Mucosa of stomach (tissue), 1 donor: ENCODE results near the gene CEACAM6.
"Not testable (repeated sequence)": the region's sequence is repeated elsewhere in the genome, so short reads cannot be mapped to it uniquely, and the experiment has no call there.

Source experiments
- H3K27me3 ChIP-seq: one replicate; pipeline ENCODE4 v1.7.0; 2013; ENCODE audit warnings: mild to moderate bottlenecking, low read length; ENCODE audit not compliant: control insufficient read depth, insufficient read depth
- H3K36me3 ChIP-seq: one replicate; pipeline ENCODE4 v1.7.0; 2013; ENCODE audit warnings: low read length; ENCODE audit not compliant: control insufficient read depth, insufficient read depth
- H3K4me1 ChIP-seq: one replicate; pipeline ENCODE4 v1.7.0; 2013; ENCODE audit warnings: mild to moderate bottlenecking, low read length; ENCODE audit not compliant: control insufficient read depth, insufficient read depth
- H3K4me3 ChIP-seq: one replicate; pipeline ENCODE4 v1.7.0; 2013; ENCODE audit warnings: low read length
- H3K9ac ChIP-seq: one replicate; pipeline ENCODE4 v1.7.0; 2013; ENCODE audit warnings: mild to moderate bottlenecking, low read length, moderate library complexity
- H3K9me3 ChIP-seq: one replicate; pipeline ENCODE4 v1.7.0; 2013; ENCODE audit warnings: mild to moderate bottlenecking, low read length, moderate library complexity; ENCODE audit not compliant: control insufficient read depth
- donor health status: Pancreatic carcinoma.

CEACAM6 gene

DNA sequence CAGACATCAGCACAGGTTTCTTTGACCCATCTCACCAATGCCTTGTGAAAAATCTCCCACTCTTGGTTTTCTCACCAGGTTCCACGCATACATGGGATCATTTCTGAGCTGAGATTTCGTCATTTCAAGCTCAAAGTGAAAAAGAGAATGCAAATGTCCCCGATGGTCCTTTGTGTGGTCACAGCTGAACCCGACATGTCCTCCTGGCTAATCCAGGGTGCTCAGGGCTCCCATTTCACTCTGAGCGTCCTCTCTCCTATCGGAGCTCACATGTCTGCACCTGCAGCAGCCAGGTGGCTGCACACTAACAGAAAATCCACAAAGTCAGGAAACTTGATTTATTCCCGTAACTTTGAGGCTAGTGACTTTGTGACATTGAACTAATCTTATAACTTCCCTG is 31.7 kb downstream of the CEACAM6 start:
- Histone ChIP-seq H3K9me3 (no peaks in the 10 kb centered on the region), H3K27me3 (peaks cover under 1% of the 10 kb centered on the region), H3K4me3 (no peak overlapping the region), H3K9ac (no peak overlapping the region), H3K4me1 (peaks cover 19% of the 10 kb centered on the region), H3K36me3 (no peaks in the 10 kb centered on the region)

DNA sequence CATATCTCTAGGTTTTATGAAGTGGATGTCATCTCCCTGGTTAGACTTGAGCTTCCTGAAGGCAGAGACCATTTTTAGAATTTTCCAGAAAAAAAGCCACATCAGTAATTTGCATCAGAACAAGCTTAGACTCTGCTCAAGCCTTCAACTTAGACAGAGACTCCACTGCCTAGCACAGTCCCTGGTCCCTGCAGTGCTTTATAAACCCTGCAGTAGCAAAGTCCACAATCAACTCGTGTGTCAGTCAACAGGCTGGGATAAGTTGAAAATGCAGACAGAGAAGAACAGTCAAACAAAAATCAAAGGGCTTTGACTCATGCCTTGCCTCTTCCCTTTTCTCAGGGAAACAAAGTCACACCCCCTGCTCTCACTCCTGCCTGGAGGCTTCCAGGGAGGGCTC is 33.2 kb downstream of the CEACAM6 start:
- H3K27me3 ChIP-seq, H3K9ac ChIP-seq, H3K9me3 ChIP-seq, H3K4me3 ChIP-seq, H3K36me3 ChIP-seq: not testable (repeated sequence)
- peaks cover 19% of the 10 kb centered on the region for H3K4me1 ChIP-seq

DNA sequence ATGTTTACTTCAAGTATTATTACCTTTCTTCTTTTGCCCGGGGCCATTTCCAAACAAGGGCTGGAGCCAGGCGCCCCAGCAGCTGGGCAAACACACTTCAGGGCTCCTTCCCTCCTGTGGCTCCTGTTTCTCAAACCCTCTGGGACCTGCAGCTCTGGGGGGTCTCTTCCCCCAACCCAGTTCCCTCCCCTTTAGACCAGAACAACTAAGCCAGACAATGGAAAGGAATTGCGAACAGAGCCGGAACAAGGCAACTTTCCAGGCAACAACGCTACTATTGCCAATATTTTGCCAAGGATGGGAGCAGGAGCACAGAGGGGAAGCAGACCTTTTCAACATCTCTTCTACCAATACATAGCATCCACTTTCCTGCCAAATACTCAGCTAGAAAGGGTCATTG is 33.7 kb downstream of the CEACAM6 start:
- H3K4me3 ChIP-seq, H3K9me3 ChIP-seq, H3K36me3 ChIP-seq, H3K9ac ChIP-seq, H3K27me3 ChIP-seq: not testable (repeated sequence)
- peaks cover 19% of the 10 kb centered on the region for H3K4me1 ChIP-seq

DNA sequence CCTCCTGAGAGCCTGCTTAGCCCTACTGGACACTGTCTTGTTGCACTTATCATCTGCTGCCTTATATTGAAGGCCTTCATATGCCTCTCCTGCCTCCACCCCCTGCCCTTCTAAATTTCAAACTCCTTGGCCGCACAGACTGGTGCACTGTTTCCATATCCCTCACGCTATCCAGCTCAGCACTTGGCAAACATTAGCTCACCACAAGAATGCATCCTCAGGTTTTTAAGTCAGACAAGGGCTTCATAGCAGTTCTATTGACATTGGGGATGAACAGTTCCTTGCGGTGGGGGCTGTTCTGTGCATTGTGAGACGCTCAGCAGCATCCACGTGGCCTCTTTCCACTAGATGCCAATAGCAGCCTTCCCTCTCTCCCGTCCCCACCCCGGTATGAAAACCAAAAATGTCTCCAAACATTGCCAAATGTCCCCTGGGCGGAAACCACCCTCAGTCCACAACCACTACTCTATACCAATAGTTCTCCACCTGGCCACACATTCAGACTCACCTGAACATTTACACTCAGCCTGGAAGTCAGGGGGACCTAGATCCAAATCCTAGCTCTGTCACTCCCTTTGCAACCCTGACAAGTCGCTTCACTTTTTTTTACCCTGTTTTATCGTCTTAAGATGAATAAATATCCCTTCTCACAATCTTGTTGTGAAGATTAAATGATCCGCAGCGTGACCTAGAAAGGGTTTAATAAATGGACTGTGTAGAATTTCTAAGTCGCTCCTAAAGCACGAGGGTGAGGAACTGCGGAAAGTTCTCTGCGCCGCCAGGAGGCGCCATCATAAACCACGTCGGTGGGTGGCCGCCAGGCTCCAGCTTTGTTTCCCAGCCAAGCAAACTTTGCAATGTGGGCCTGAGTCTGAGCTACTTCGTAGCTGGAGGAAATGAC is 37.4 kb downstream of the CEACAM6 start:
- peaks cover 4% of the 10 kb centered on the region for H3K27me3 ChIP-seq
- H3K36me3 ChIP-seq, result no peaks in the 10 kb centered on the region
- H3K4me1 ChIP-seq, result no peaks in the 10 kb centered on the region

DNA sequence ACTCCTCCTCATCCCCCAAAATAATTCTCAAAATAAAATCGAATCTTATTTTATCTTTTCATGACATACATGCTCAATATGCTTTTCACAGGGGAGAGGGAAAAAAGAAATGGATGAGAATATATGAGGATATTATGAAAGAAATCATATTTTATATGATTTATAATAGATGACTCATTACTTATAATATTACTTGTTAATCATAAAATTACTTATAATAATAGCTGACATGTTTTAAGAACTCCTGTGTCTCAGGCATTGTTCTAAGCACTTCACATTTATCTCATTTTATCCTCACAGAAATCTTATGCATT is 38.0 kb downstream of the CEACAM6 start:
- peaks cover 4% of the 10 kb centered on the region for H3K27me3 ChIP-seq

More for the DNA sequence above, 37.4 kb downstream of the CEACAM6 start:
- Histone ChIP-seq H3K9me3 (no peaks in the 10 kb centered on the region), H3K9ac (no peak overlapping the region), H3K4me3 (no peak overlapping the region)

DNA sequence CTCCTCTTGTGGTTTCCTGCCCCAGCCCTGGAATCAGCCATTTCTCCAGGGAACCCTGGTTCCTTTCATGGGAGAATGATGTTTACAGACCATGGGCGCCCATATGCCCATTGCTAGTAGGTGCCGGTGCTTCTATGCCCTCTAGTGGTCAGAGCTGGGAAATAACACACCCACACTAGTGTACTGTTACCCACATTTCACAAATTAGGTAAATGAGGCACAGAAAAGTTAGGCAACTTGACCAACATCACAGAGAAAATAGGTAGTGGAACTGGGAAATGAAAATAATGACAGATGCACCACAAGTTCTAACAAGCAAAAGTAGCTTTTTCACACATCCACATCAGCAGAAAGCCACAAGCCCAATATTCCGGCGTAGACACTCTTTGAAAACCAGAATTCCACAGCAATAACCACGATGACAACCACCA is 39.7 kb downstream of the CEACAM6 start:
- no peaks in the 10 kb centered on the region for H3K4me1 ChIP-seq
- no peaks in the 10 kb centered on the region for H3K36me3 ChIP-seq
- H3K9ac ChIP-seq, result no peak overlapping the region
- H3K27me3 ChIP-seq, result peaks cover 4% of the 10 kb centered on the region
- H3K9me3 ChIP-seq, result no peaks in the 10 kb centered on the region
- H3K4me3 ChIP-seq, result no peak overlapping the region

More for the DNA sequence above, 38.0 kb downstream of the CEACAM6 start:
- Histone ChIP-seq H3K9me3 (no peaks in the 10 kb centered on the region), H3K36me3 (no peaks in the 10 kb centered on the region), H3K9ac (no peak overlapping the region), H3K4me1 (no peaks in the 10 kb centered on the region), H3K4me3 (no peak overlapping the region)

DNA sequence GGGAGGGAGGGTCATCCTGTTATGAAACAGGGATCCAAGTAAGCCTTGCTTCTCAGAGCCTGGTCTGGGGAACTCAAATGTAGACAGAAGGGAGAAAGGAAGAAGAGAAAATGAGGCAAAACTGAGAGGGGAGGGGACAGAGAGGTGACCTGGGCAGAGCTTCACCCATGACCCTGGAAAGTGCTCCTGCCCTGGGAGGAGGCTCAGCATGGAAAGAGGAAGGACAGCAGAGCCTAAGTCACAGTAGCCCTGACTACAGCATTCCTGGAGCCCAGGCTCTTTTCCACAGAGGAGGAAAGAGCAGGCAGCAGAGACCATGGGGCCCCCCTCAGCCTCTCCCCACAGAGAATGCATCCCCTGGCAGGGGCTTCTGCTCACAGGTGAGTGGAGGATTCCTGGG is 41.0 kb downstream of the CEACAM6 start, which contains the start of gene CEACAM3:
Gene CEACAM3, plus strand, starts transcription at position 226 of the 400 bp plus-strand sequence. Its CDS starts 91 bp downstream, at position 317.
- H3K4me3 ChIP-seq, result no peak within 1 kb of the TSS

DNA sequence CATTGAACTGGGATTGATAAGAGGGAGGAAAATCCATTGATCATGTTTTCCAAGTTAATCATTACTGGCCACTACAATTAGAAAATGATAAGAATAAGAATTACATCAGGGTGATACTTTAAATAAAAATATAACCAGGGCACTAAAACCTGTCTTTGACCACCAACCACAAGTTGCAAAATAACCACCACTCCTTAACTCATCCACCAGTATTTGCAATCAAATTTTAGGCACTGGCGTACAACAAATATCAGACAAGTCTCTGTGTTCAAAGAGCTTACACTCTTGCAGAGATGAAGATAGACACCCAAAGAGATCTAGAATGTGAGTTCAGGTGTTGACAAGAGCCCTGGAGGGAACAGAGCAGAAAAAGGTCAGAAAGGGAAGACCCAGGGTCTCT is 41.6 kb downstream of the CEACAM6 start:
- Histone ChIP-seq H3K4me3 (no peak overlapping the region), H3K36me3 (no peaks in the 10 kb centered on the region), H3K9me3 (no peaks in the 10 kb centered on the region), H3K9ac (no peak overlapping the region), H3K27me3 (peaks cover 4% of the 10 kb centered on the region), H3K4me1 (no peaks in the 10 kb centered on the region)

More for the DNA sequence above, 41.0 kb downstream of the CEACAM6 start, which contains the start of gene CEACAM3:
- H3K27me3 ChIP-seq, result peaks cover 4% of the 10 kb centered on the region
- H3K9ac ChIP-seq, result no peak within 1 kb of the TSS
- H3K9me3 ChIP-seq, result no peaks in the 10 kb centered on the region
- H3K4me1 ChIP-seq, result no peaks in the 10 kb centered on the region
- H3K36me3 ChIP-seq, result no peaks in the 10 kb centered on the region

DNA sequence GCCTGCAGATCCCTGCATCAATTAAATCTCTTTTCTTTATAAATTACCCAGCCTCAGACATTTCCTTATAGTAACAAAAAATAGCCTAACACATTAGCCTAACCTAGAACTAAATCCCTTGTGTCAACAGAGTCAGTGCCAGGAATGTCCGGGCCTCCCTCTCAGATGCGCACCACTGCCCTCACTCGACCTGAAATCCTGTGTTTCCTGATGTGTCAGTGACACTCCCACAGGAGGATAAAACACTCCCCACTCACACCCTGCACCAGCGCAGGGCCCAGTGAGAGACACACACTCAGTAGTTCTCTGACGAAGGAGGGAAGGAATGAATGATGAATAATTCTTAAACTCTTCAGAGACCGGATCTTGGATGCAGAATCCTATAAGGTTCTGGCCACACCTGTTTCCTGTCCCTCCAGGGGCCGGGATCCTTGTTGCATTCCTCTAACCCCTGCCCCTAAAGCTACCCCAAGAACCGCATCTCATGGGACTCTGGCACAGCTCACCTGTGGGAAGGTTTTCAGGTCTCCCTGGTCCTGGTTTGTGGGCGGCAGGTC is 44.2 kb downstream of the CEACAM6 start:
- no peaks in the 10 kb centered on the region for H3K27me3 ChIP-seq
- H3K4me3 ChIP-seq, result no peak overlapping the region
- H3K36me3 ChIP-seq, result no peaks in the 10 kb centered on the region
- no peak overlapping the region for H3K9ac ChIP-seq
- H3K9me3 ChIP-seq, result no peaks in the 10 kb centered on the region
- H3K4me1 ChIP-seq, result no peaks in the 10 kb centered on the region

DNA sequence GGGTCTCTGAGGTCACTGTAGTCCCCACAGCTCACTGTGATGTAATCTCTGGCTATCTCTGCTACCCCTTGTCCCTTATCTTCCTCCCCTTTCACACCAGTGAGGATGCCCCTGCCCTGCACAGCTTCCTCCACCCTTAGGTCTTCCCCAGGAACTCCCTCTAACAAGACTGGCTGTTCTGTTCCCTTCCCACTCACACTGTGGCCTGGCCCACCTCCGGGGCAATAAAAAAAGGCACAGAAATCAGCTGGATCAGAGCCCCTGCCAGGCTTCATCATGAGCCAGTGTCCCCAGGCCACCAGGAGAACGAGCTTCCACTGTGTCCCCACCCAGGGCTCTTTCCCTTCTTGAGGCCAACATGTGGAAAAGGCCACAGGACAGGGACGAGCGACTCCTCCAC is 45.7 kb downstream of the CEACAM6 start:
- H3K4me1 ChIP-seq, result no peaks in the 10 kb centered on the region
- no peak overlapping the region for H3K4me3 ChIP-seq
- H3K9ac ChIP-seq, result no peak overlapping the region
- no peaks in the 10 kb centered on the region for H3K9me3 ChIP-seq
- H3K27me3 ChIP-seq, result no peaks in the 10 kb centered on the region
- no peaks in the 10 kb centered on the region for H3K36me3 ChIP-seq

DNA sequence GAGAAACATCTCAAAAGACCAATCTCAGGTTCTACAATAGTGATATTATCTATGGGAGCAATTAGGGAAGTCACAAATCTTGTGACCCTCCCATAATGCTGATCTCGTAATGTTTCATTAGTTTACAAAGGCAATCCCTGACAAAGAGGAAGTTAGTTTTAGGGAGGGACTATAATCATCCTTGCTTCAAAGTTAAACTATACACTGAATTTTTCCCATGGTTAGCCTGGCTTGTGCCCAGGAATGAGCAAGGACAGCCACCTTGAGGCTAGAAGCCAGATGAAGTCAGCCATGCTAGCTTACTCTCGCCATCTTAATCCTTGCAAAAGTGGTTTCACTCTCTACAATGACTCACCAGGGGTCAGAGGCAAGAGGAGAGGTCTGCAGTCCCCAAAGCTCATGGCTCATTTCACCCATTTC is 46.5 kb downstream of the CEACAM6 start:
- H3K4me3 ChIP-seq, result no peak overlapping the region
- H3K4me1 ChIP-seq, result no peaks in the 10 kb centered on the region
- H3K36me3 ChIP-seq, result no peaks in the 10 kb centered on the region
- no peak overlapping the region for H3K9ac ChIP-seq
- H3K9me3 ChIP-seq, result no peaks in the 10 kb centered on the region
- H3K27me3 ChIP-seq, result no peaks in the 10 kb centered on the region

DNA sequence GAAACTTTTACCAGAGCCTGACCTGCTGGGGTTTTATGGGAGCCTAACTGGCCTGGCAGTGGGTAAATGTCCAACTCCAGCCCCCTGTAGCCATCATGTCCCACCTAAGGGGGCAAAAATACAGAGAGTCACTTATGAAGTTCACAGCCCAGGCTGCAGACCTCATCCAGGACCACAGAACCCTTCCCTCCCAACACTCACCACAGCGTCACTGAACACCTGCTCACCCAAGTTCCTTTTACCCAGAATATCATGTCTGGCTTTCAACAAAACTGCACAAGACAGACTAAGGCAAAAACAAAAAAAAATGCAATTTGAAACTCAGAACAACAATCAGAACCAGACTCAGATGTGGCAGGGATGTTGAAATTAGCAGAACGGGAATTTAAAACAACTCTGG is 47.4 kb downstream of the CEACAM6 start:
- Histone ChIP-seq H3K9me3 (no peaks in the 10 kb centered on the region), H3K36me3 (no peaks in the 10 kb centered on the region), H3K9ac (no peak overlapping the region), H3K27me3 (no peaks in the 10 kb centered on the region), H3K4me3 (no peak overlapping the region), H3K4me1 (no peaks in the 10 kb centered on the region)
